HuH-7 (cell line): ENCODE measurements around the gene SHC2.
"Not testable (repeated sequence)": the region's sequence is repeated elsewhere in the genome, so short reads cannot be mapped to it uniquely, and the experiment has no call there.

Source experiments
- DNase-seq: peaks from one replicate; pipeline ENCODE4 v3.0.0; 2011; ENCODE audit warnings: low spot score

The SHC2 gene

DNA sequence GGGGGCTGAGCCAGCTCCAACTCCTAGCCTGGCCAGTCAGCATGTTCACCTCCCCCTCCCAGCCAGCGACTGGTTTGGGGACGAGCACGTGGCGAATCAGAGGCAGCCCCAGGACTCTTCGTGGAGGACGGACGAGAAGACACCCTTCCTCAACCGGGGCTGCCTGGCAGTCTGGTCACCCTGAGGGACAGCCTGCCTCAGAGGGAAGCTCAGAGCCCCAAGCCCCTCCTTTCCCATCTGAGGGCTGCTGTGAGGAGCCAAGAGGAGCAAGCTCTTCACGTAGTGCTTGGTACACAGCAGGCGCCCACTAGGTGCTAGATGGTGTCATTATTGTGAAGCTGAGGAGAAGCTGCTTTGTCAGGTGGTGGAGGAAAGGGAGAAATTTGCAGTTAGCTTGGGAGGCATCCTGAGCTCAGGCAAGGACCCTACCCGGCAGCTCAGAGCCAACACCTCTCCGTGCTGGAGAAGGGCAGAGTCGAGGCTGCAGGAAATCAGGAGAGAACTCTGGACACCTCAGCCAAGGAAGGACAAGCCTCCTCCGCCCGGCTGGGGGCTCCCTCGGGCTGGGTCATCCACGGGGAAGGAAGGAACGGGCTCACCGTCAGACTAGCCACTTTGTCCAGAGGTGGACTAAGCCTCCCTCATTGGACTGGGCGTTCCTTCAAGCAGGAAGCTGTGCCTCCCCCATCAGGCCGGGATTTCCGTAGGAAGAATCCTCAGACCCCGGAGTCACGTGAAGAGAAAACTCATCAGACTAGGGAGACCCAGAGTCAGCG lies 37.0 kb downstream of the SHC2 start:
- no peak for DNase-seq

- DNase-seq, result not testable (repeated sequence)
Measured at GRCh38 chr19:422917-423226, 38.0 kb downstream of the SHC2 start.

DNA sequence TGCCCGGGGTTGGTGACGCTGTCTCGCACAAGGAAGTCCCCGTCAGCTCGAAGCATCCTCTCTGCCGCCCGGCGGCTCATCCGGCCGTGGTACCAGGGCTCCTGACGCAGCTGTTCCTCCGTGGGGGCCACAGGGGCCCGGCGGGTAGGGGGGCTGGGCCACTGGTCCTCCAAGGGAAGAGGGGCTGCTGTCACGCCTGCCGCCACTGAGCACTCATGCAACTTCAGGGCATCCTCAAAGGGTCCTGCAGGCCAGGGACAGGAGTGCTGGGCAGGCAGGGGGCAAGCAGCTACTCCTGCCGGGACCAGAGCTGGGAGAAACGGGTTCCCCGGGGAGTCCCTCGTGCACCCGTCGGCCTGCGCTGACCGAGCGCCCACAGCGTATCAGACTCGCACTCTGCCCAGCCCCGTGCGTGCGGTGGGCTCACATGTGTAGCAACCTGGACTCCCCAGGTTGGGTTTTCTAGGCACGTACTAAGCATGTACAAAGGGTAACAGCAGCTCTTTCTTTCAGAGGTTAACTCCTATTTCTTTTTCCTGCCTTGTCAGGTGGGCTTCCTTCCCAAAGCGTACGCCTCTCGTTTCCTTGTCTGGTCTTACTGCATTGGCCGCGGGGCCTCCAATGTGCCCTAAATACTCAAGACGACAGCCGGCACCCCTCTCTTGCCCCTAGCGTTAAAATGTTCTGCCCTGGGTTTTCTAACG lies 38.5 kb downstream of the SHC2 start:
- no peak for DNase-seq

DNA sequence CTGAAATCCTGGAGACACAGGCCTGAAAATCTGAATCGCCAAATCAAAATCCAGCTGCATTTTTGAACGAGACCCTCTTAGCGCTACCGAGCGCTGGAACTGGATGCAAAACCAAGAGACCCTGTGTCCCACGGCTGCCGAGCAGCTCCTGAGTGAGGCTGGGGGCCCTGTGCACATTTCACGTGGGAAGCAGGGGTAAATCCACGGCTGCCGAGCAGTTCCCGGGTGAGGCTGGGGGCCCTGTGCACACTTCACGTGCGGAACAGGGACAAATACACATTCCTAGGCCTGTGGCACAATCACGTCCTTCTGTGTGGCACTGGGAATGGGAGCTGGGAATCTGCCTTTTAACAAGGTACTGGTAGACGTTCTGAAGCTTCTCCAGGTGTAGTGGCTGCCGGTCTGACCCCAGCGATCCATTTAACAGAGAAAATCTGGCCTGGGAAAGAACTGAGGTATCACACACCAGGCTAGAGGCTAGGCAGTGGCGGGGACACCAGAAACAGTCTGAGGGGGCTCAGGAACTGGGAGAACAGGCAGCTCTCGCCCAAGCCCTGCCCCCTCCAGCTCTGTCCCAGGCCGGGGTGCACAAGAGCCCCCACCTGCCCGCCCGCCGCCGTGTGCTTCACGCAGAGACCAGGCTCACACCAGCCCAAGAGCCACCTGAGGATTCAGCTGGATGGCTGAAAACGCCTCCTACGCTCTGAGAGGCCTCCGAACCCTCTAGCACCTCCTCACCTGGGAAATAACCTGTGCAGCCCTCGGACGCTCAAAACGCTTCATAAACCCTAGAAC lies 40.9 kb downstream of the SHC2 start:
- no peak for DNase-seq

GRCh38 chr19:418761-419671 lies 41.8 kb downstream of the SHC2 start:
- DNase-seq, result no peak

DNA sequence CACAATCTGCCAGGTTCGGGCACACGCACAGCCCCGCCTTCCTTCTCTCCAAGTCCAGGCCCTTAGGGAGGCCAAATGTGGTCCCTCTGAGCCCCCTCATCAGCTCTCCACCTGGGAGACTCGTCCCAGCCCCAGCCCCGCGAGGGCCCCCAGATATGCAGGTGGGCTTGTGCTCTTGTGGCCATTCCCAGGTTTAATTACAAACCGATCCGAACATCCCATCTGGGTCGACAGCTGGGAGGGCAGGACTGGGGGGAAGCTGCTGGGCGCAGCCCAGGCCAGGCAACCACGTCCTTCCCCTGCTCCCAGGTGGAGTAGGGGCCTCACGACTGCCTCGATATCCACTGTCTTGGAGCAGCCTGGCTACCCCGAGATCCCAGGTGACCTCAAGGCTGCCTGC lies 44.4 kb downstream of the SHC2 start:
- no peak for DNase-seq

DNA sequence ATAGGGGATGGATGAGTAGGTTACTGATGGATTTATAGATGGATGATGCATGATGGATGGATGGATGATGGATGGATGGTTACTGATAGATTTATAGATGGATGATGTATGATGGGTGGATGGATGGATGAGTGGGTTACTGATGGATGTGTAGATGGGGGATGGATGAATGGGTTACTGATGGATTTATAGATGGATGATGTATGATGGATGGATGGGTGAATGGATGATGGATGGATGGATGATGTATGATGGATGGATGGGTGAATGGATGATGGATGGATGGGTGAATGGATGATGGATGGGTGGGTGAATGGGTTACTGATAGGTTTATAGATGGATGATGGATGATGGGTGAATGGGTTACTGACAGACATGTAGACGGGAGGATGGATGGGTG lies 45.5 kb downstream of the SHC2 start:
- no peak for DNase-seq

DNA sequence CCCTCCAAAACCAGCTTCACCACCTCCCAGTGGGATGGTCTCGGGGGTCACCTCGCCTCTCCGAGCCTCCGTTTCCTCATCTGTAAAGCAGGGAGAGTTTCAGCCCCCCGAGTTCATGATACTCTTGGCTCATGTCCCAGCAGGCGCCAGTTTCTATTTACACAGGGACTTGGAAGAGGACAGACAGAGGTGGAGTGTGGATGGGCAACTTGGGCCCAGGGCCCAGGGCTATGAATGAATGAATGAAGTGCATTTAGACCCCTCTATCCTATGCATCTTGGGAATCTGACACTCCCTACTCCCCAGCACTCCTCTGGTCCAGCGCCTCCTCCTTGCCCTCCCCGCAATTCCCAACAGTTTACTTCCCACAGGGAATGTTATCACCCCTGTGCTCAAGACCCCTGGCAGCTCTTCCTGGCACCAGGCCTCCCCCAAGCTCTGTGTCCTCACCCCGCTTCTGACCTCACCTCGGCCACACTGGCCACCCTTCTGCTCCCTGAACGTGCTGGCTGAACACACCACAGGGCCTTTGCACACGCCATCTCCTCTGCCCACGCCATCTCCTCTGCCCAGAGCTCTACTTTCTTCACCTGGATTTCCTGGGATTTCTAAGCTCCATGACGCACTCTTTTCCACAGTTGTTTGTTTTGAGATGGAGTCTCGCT lies 46.9 kb downstream of the SHC2 start:
- DNase-seq, result no peak

DNA sequence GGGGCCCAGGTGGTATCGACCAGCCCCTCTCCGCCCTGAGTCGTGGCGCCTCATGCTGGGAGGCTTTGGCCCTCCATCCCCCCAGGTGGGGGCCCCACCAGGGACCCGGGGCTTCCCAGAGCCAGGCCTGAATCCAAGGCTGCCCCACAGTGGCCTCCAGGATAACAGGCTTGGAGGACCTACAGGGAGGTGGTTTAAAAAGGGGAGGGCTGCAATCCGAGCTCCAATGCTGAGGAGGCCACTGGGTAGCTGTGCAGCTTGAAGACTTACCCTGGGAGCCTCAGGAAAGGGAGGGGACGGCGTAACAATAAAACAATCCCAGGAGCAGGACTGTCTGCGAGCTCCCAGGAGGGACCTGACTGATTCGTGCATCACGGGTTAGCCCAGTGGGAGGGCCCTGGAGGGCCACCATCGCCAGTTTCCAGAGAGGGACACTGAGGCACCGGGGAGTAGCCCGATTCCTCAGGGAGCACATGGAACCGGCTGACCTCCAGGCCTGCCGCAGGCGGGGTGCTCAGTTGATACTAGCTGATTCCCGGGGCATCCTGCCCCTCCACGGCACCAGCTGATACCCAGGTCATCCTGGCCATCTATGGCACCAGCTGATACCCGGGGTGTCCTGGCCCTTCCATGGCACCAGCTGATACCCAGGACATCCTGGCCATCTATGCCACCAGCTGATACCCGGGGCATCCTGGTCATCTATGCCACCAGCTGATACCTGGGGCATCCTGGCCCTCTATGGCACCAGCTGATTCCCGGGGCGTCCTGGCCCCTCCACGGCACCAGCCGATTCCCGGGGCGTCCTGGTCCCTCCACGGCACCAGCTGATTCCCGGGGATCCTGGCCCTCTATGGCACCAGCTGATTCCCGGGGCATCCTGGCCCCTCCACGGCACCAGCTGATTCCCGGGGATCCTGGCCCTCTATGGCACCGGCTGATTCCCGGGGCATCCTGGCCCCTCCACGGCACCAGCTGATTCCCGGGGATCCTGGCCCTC lies 48.2 kb downstream of the SHC2 start:
- DNase-seq, result no peak

- no peak for DNase-seq
Measured at GRCh38 chr19:411723-412355, 49.0 kb downstream of the SHC2 start.

DNA sequence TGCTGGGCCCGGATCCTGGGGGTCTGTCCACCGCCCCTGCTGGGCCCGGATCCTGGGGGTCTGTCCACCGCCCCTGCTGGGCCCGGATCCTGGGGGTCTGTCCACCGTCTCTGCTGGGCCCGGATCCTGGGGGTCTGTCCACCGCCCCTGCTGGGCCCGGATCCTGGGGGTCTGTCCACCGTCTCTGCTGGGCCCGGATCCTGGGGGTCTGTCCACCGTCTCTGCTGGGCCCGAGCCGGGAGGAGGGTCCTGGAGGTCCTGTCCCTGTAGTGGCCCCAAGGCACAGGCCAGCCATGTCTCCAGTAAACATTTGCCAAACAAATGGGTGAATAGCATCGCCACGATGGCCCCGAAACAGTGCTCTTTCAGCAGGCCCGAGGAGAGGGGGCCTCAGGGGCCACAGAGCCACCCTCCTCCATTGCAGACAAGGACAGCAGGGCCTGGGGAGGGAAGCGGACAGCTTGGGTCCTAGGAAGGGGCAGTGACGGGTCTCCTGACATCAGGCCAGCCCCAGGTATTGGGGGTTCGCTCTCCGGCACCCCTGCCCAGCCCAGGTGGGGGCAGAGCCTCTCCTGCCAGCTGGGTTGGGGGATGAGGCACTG lies 49.6 kb downstream of the SHC2 start:
- not testable (repeated sequence) for DNase-seq

GRCh38 chr19:410243-410781 lies 50.5 kb downstream of the SHC2 start:
- DNase-seq, result no peak

DNA sequence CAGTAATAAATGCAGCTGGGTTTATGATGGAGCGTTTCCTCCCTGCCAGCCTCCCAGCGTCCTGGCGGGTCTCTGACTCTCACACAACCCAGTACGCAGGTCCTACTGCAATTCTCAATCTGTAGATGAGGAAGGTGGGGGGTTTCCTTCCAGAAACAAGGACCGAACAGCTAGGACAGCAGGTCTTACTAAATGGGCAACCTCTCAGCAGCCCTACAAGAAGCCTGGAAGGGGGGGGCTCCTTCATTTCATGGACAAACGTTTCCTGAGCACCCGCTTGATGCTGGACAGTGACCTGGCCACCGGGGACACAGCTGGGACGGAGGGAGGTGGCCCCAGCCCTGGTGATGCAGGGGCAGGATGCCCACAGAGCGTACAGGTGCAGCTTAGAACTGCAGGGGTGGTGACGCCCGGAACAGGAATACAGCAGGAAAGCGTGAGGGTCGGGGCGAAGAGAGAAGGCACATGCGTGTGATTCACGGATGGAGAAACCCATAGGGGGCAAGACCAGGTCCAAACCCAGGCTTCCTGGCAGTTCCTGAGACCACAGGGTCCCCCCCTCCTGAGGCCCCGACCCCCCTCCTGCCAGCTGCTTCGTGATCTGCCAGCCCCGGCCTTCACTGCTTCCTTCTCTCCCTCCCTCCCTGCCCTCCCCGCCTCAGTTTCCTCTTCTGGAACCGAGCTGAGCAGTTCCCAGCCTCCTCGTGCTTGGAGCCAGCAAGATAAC lies 51.2 kb downstream of the SHC2 start:
- DNase-seq, result no peak

- no peak for DNase-seq
Measured at GRCh38 chr19:408902-409515, 51.8 kb downstream of the SHC2 start, which contains the start of gene C2CD4C. Gene C2CD4C (minus strand): TSS chr19:409147. CDS start chr19:408361, 786 bp downstream.

DNA sequence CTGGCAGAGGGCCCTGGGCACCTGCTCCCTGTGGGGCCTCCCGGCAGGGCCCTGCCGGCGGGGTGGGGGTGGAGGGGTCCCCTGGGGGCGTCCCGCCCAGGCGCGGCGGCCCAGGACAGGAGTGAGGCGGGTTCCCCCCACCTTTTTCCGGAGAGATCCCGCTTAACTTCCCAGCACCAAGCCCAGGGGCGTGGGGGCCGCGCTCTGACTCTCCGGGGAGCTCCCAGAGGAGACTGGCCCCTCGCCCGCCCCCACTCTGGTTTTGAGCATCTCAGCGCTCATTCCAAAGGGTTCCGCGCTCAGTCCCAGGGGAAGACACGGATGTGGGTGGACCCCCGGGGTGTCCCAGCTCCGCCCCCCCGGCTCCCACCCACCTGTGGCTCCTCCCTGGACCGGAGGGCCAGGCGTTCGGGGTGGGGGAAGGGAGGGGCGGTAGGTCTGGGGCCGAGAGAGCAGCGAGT lies 52.4 kb downstream of the SHC2 start:
- no peak for DNase-seq

DNA sequence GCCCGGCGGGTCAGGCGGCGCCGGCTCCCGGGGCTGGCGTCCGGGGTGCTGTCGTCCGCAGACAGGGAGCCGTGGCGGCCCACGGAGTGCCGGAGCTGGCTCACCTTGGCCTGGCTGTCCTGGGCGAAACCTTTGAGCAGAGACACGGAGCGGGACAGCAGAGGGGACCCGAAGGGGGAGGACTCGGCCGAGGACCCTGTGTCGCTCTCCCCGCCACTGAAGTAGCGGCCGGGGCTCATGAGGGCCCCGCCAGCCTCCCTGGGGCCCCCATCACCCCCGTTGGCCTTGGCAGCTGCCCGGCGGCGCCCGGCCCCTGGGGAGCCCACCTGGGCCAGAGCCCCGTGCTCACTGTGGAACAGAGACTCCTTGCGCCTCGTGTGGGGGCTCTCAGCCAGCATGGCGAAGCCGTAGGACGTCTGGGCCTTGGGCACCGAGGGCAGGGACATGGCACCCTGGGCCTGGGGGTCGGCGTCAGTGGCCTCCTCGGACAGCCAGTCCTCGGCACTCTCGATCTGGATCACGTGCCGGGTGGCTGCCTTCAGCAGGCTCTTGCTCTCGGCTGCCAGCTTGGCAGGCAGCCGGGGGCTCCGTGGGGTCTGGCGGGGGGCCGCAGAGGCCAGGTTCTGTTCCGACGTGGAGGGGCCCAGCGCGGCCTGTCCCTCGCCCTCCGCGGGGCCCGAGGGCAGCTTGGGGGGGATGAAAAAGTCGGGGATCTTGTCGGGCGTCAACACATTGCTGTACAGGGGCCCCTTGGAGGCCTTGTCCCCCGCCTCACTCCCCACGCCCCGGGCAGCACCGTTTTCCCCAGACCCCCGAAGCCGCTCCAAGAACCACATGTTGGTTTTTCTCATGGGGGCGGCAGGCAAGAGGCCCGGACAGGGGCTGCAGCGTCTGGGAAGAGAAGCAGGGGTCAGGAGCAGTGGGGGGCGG lies 53.1 kb downstream of the SHC2 start:
- DNase-seq, result no peak
